K562 (cell line): ENCODE results near the gene ENTREP1. TPM values are rescaled to one million over a fixed set of nuclear protein-coding genes. Genes with fewer than 3 reads are reported as not detected.

Experiments used
- ATAC-seq: fragments of 200-7000 bp; cut with Tn5 transposase; 3 replicates; pipeline ENCODE4 v1.9.1; 2020; ENCODE audit warnings: moderate library complexity
- BruUV-seq: library from RNA; stranded (reverse); fragments of 400-500 nt; replicated peaks from 2 replicates; lab custom pipeline; 2021; lab: Mats Ljungman, UMichigan
- CTCF ChIA-PET: fragments of 300-600 bp; formaldehyde crosslinking; extraction: SDS; loops from one replicate; lab custom pipeline; 2021; ENCODE audit warnings: low intra/inter-chr PET ratio; lab: Yijun Ruan, JAX
- POLR2A ChIA-PET: fragments of 300-600, 350-650 bp; sonication (Branson Sonifier 250); formaldehyde crosslinking; extraction: SDS; loops from one replicate; lab custom pipeline; 2021; ENCODE audit warnings: antibody characterized with exemption, inconsistent platforms; lab: Yijun Ruan, JAX
- DNase-seq, 4 experiments: peaks; one replicate each; pipeline versions ENCODE4 v3.0.0 to v3.0.0-alpha.2; 2011 to 2018; ENCODE audit warnings: low spot score in 3 of 4, mixed read lengths in 3 of 4; ENCODE audit errors: extremely low read depth in 1 of 4
- FAIRE-seq: peaks from 2 replicates; lab custom pipeline; 2011; peaks lifted over from hg19 to GRCh38; lab: Jason Lieb, UNC
- H2AFZ ChIP-seq: 2 replicates; pipeline ENCODE4 v1.6.0; 2011; ENCODE audit warnings: low read depth, low read length, control low read depth, inconsistent platforms
- H3K27ac ChIP-seq: fragments of 200-600 bp; 3 replicates; pipeline ENCODE4 v1.8.0; 2011; ENCODE audit warnings: low read depth, mild to moderate bottlenecking, control low read depth, inconsistent platforms, low read length, moderate library complexity, mixed read lengths; ENCODE audit errors: extremely low read depth
- H3K27me3 ChIP-seq, 2 experiments: fragments of 300-600 bp in 1 of 2; 2 replicates in 1 of 2; 3 replicates in 1 of 2; pipeline versions ENCODE4 v1.6.0 to v1.8.0; 2011; ENCODE audit warnings: inconsistent platforms in 2 of 2, low read length in 2 of 2, mild to moderate bottlenecking in 1 of 2, mixed read lengths in 1 of 2, moderate library complexity in 1 of 2; ENCODE audit not compliant: control insufficient read depth in 2 of 2, insufficient read depth in 2 of 2
- H3K36me3 ChIP-seq: fragments of 300-600 bp; 3 replicates; pipeline ENCODE4 v1.8.0; 2011; ENCODE audit warnings: mild to moderate bottlenecking, low read length, inconsistent platforms; ENCODE audit not compliant: control insufficient read depth, insufficient read depth
- H3K4me1 ChIP-seq, 2 experiments: fragments of 200-600 bp in 1 of 2; replicated peaks in 1 of 2; 2 replicates in 1 of 2; 3 replicates in 1 of 2; pipeline versions ENCODE4 v1.5.1 to v1.8.0; 2011; ENCODE audit warnings: inconsistent platforms in 2 of 2, low read length in 2 of 2, mild to moderate bottlenecking in 1 of 2, mixed read lengths in 1 of 2, moderate library complexity in 1 of 2; ENCODE audit not compliant: control insufficient read depth in 2 of 2, insufficient read depth in 2 of 2
- H3K4me2 ChIP-seq: 2 replicates; pipeline ENCODE4 v1.6.1; 2011; ENCODE audit warnings: low read length, control low read depth, inconsistent platforms, mixed read lengths; ENCODE audit not compliant: insufficient read depth
- H3K4me3 ChIP-seq: fragments of 200-600 bp; sonication (generic), shearing (Covaris generic); 2 replicates; pipeline ENCODE4 v1.5.1; 2016; ENCODE audit warnings: control low read depth, inconsistent platforms
- H3K79me2 ChIP-seq: fragments of 200-600 bp; 3 replicates; pipeline ENCODE4 v1.8.0; 2011; ENCODE audit warnings: low read length, inconsistent platforms; ENCODE audit not compliant: control insufficient read depth, insufficient read depth
- H3K9ac ChIP-seq, 2 experiments: 2 replicates each; pipeline versions ENCODE4 v1.6.0 to v1.6.1; 2011; ENCODE audit warnings: low read depth in 2 of 2, low read length in 2 of 2, control low read depth in 1 of 2, inconsistent platforms in 1 of 2, mild to moderate bottlenecking in 1 of 2, mixed read lengths in 1 of 2; ENCODE audit not compliant: insufficient read depth in 1 of 2
- H3K9me1 ChIP-seq: one replicate; pipeline ENCODE4 v1.6.0; 2011; ENCODE audit warnings: inconsistent platforms, mild to moderate bottlenecking, low read length, moderate library complexity; ENCODE audit not compliant: control insufficient read depth, insufficient read depth
- H3K9me3 ChIP-seq: replicated peaks from 2 replicates; pipeline ENCODE4 v1.5.1; 2011; ENCODE audit warnings: low read depth, low read length, inconsistent platforms; ENCODE audit not compliant: control insufficient read depth, insufficient read depth
- H4K20me1 ChIP-seq: replicated peaks from 2 replicates; pipeline ENCODE4 v1.6.1; 2011; ENCODE audit warnings: low read length, inconsistent platforms, mixed read lengths; ENCODE audit not compliant: control insufficient read depth, insufficient read depth
- CBX3 ChIP-seq, 2 experiments: IDR thresholded peaks; 1 replicate in 1 of 2; 2 replicates in 1 of 2; pipeline ENCODE4 v1.6.1; 2012; ENCODE audit warnings: inconsistent platforms in 2 of 2, low read length in 2 of 2, borderline replicate concordance in 1 of 2, control low read depth in 1 of 2
- HDAC3 ChIP-seq: fragments of 450-650 bp; IDR thresholded peaks from 2 replicates; pipeline ENCODE4 v1.6.1; 2018; ENCODE audit warnings: borderline replicate concordance, mild to moderate bottlenecking, moderate library complexity; ENCODE audit not compliant: partially characterized antibody
- KLF16 ChIP-seq: IDR thresholded peaks from 2 replicates; pipeline ENCODE4 v1.6.1; 2016; ENCODE audit warnings: antibody characterized with exemption
- SMAD1 ChIP-seq: fragments of 150-350 bp; IDR thresholded peaks from 2 replicates; pipeline ENCODE4 v1.6.1; 2014; ENCODE audit warnings: low read length, low read depth; ENCODE audit not compliant: partially characterized antibody
- SNAPC5 ChIP-seq: fragments of 250-450 bp; sonication (Bioruptor Pico); IDR thresholded peaks from 2 replicates; pipeline ENCODE4 v1.8.0; 2021; ENCODE audit warnings: moderate library complexity, mild to moderate bottlenecking, inconsistent platforms
- ZNF408 ChIP-seq: fragments of 250-450 bp; sonication (Bioruptor Pico); IDR thresholded peaks from 2 replicates; pipeline ENCODE4 v1.4.0; 2020; ENCODE audit warnings: low read depth, mild to moderate bottlenecking, moderate library complexity
- ZZZ3 ChIP-seq: fragments of 450-650 bp; IDR thresholded peaks from 2 replicates; pipeline ENCODE4 v1.6.1; 2016; ENCODE audit warnings: antibody characterized with exemption, mild to moderate bottlenecking, moderate library complexity
- WGBS: fragments of 100-300 bp; shearing (Covaris generic); methylation state at CpG from one replicate; pipeline ENCODE4 v1.1.6; 2016; ENCODE audit warnings: low coverage, mixed read lengths; ENCODE audit not compliant: insufficient coverage; ENCODE audit errors: missing lambda C conversion rate; 5-methylcytosine and 5-hydroxymethylcytosine counted together
- in situ Hi-C: fragments of 300-500 bp; cut with MboI; formaldehyde crosslinking; loops from 4 replicates; pipeline ENCODE4 v1.15.0; 2018; ENCODE audit warnings: inconsistent platforms, mixed read lengths
- intact Hi-C: fragments of 100-400 bp; cut with micrococcal nuclease; formaldehyde crosslinking; loops from 2 replicates; pipeline ENCODE4 v1.14.2; 2022
- polyA plus RNA-seq, 8 experiments: library from polyadenylated mRNA; depleted of rRNA in 4 of 8; stranded (reverse) in 5 of 8; unstranded in 3 of 8; fragments of >200 nt; fragmentation: Nextera tagmentation in 2 of 8; fragmentation: Illumina TruSeq in 1 of 8; extraction: Ambion mirVana in 2 of 8; extraction: Trizol in 1 of 8; gene quantifications; 2 replicates each; pipeline versions ENCODE4 v1.2.1 to v1.2.3, GENCODE V29; 2011 to 2014; ENCODE audit warnings: inconsistent platforms in 1 of 8, missing spikeins in 1 of 8
- total RNA-seq, 7 experiments: library from RNA; depleted of rRNA in 6 of 7; stranded (reverse); fragments of >200 nt in 6 of 7; fragmentation: Illumina TruSeq in 2 of 7; extraction: Trizol in 2 of 7; gene quantifications; 2 replicates each; pipeline versions ENCODE4 v1.2.1 to v1.2.3, GENCODE V29; 2011 to 2021; ENCODE audit warnings: low replicate concordance in 1 of 7

The ENTREP1 gene
- total and polyA plus RNA-seq, 9 of the 15 experiments (the other 6 are each of a cell fraction or from before 2014, with no cell fraction given), result not detected

- ATAC-seq (no peak), DNase-seq (no peak), FAIRE-seq (no peak)
- CTCF ChIA-PET, result no interaction called here
- Histone ChIP-seq H3K9me3 (no peaks in the 10 kb centered on the region), H3K36me3 (no peaks in the 10 kb centered on the region), H3K79me2 (no peaks in the 10 kb centered on the region), H3K9ac (no peak overlapping the region), H3K4me3 (no peak overlapping the region), H3K27me3 (no peaks in the 10 kb centered on the region), H3K4me1 (peaks cover 0 to 4% of the 10 kb centered on the region in 2 experiments; a peak in 2 of 5 replicates), H3K9me1 (no peaks in the 10 kb centered on the region), H3K27ac (no peak overlapping the region), H3K4me2 (no peak overlapping the region), H4K20me1 (no peaks in the 10 kb centered on the region), H2AFZ (no peak overlapping the region)
- no TSS peak for BruUV-seq
- WGBS, result 0% methylated on average over 4 of the region's 4 CpGs
- TF ChIP-seq KLF16 (no peak), SNAPC5 (CRISPR knock-in tag) (no peak), ZNF408 (CRISPR knock-in tag) (no peak), SMAD1 (no peak), CBX3 (IDR thresholded peaks at IDR 0.05; ENCODE audit: borderline replicate concordance in 1 of 2, low read length in 2 of 2) (no peak), HDAC3 (no peak), ZZZ3 (no peak)
- in situ Hi-C loops, result no loop called here
- intact Hi-C loops, result no loop called here
- POLR2A ChIA-PET, result no interaction called here
Observed at GRCh38 chr9:69344459-69344858, 19.4 kb downstream of the ENTREP1 start.
